A549 treated with AZD2906 at 1 μM for 4 hours (cell line): ENCODE measurements around the gene TMPRSS2. TPM values are rescaled to one million over a fixed set of nuclear protein-coding genes. Genes with fewer than 3 reads are reported as not detected.

ENCODE experiments used
- total RNA-seq: library from RNA; stranded (reverse); fragments of 200-300 nt; extraction: Qiagen RNA extraction; gene quantifications from 5 replicates; pipeline ENCODE4 v1.2.3, GENCODE V29; 2022

TMPRSS2 gene
- 0.07 to 0.19 TPM (median 0.12 TPM) in 5 replicates for total RNA-seq

GRCh38 chr21:41507521-41508414 lies at the start of gene TMPRSS2:
Gene TMPRSS2 (minus strand): TSS chr21:41508158. CDS start chr21:41498133, 10,025 bp downstream.

GRCh38 chr21:41425954-41426675 lies 81.8 kb downstream of the TMPRSS2 start, which contains the start of gene MX1:
Gene MX1 (plus strand): TSS chr21:41426239. CDS start chr21:41432071, 5,832 bp downstream.

Other genes starting within 250 kb of the TMPRSS2 start
- not detected in 5 replicates for gene FAM3B, start 191.4 kb downstream of the TMPRSS2 start, total RNA-seq
- gene MX2, start 146.1 kb downstream of the TMPRSS2 start, total RNA-seq: 0.03 to 0.07 TPM (median 0.06 TPM) in 4 of 5 replicates, not detected in the other
- gene MX1, start 81.9 kb downstream of the TMPRSS2 start, total RNA-seq: 1.2 to 2.2 TPM (median 1.5 TPM) in 5 replicates